SH-SY5Y (cell line): ENCODE measurements around the gene NDUFB5.

Experiments used
- GATA2 ChIP-seq: IDR thresholded peaks from 2 replicates; pipeline ENCODE4 v1.6.1; 2011; ENCODE audit warnings: mild to moderate bottlenecking, low read depth, low read length
- GATA3 ChIP-seq: IDR thresholded peaks from 2 replicates; pipeline ENCODE4 v1.6.1; 2011; ENCODE audit warnings: low read depth, mild to moderate bottlenecking, low read length, moderate library complexity

- no peak for TF ChIP-seq GATA3
- TF ChIP-seq GATA2 = no peak
Measured at GRCh38 chr3:179671747-179672242, 67.2 kb downstream of the NDUFB5 start.
